Mucosa of descending colon (tissue), 3 donors: Measurements from ENCODE around the gene DLGAP1. TPM values are rescaled to one million over a fixed set of nuclear protein-coding genes. Genes with fewer than 3 reads are reported as not detected.

Experiments used
- ATAC-seq: fragments of 200-7000 bp; cut with Tn5 transposase; one replicate; pipeline ENCODE4 v1.9.1; 2020; ENCODE audit warnings: mild to moderate bottlenecking, moderate library complexity
- DNase-seq, 3 donors: peaks; one replicate each; pipeline ENCODE4 v3.0.0-alpha.2; 2020
- H3K36me3 ChIP-seq: fragments of 200-600 bp; one replicate; pipeline ENCODE4 v1.8.0; 2021; ENCODE audit warnings: low read depth, mild to moderate bottlenecking
- H3K4me1 ChIP-seq: fragments of 200-600 bp; one replicate; pipeline ENCODE4 v1.8.0; 2021; ENCODE audit warnings: low read depth, mild to moderate bottlenecking
- H3K4me3 ChIP-seq: fragments of 200-600 bp; one replicate; pipeline ENCODE4 v1.8.0; 2021; ENCODE audit warnings: mild to moderate bottlenecking
- H3K9me3 ChIP-seq: fragments of 200-600 bp; one replicate; pipeline ENCODE4 v1.8.0; 2021; ENCODE audit warnings: mild to moderate bottlenecking
- CTCF ChIP-seq: fragments of 200-600 bp; IDR thresholded peaks from one replicate; pipeline ENCODE4 v1.8.0; 2022; ENCODE audit warnings: antibody characterized with exemption, mild to moderate bottlenecking
- intact Hi-C, 2 donors: fragments of 100-400 bp; cut with DNase I in 1 of 2; cut with micrococcal nuclease in 1 of 2; formaldehyde crosslinking; loops; one replicate each; pipeline versions ENCODE4 v1.11.0 to v1.11.1; 2022; cut with DNase I, micrococcal nuclease
- total RNA-seq, 3 donors: library from RNA; stranded (reverse); fragmentation: NEBNext Ultra II Directional in 2 of 3; extraction: Animal tissue kit (Norgen Biotek cat#: 25700) in 2 of 3; gene quantifications; one replicate each; pipeline versions ENCODE4 v1.2.1 to v1.2.4, GENCODE V29; 2021 to 2023
- donor health status: DM: no; HTN: no; CAD: no; lungs with moderate emphysema.
- donor health status: DM: no; HTN: no; CAD: no.
- donor health status: DM: no; HTN: yes; CAD: no.

DLGAP1 gene
- total RNA-seq, 3 donors from 2014 or later: 0.46 to 6.8 (median 4.1) TPM

- Histone ChIP-seq H3K4me3 (no peak overlapping the region), H3K36me3 (no peaks in the 10 kb centered on the region), H3K9me3 (no peaks in the 10 kb centered on the region), H3K4me1 (peaks cover 17% of the 10 kb centered on the region)
- ATAC-seq (peak; percentile 75), DNase-seq (peak in 1 of 3 donors; percentile 32)
- TF ChIP-seq CTCF: no peak
- intact Hi-C loops: no loop called here
Observed at GRCh38 chr18:3726238-3726951, 728.7 kb downstream of the DLGAP1 start.

GRCh38 chr18:3725115-3725514, 730.0 kb downstream of the DLGAP1 start:
- no peaks in the 10 kb centered on the region for H3K36me3 ChIP-seq
- intact Hi-C loops: no loop called here
- peaks cover 18% of the 10 kb centered on the region for H3K4me1 ChIP-seq
- no peak for TF ChIP-seq CTCF
- no peaks in the 10 kb centered on the region for H3K9me3 ChIP-seq
- no peak overlapping the region for H3K4me3 ChIP-seq
- no peak for ATAC-seq
- DNase-seq: no peak

GRCh38 chr18:3723554-3723953, 731.6 kb downstream of the DLGAP1 start:
- ATAC-seq (no peak), DNase-seq (no peak)
- Histone ChIP-seq H3K9me3 (no peaks in the 10 kb centered on the region), H3K4me1 (peaks cover 18% of the 10 kb centered on the region), H3K4me3 (no peak overlapping the region), H3K36me3 (no peaks in the 10 kb centered on the region)
- intact Hi-C loops: no loop called here
- TF ChIP-seq CTCF: no peak

GRCh38 chr18:3722649-3723433, 732.3 kb downstream of the DLGAP1 start:
- peaks cover 18% of the 10 kb centered on the region for H3K4me1 ChIP-seq
- no peaks in the 10 kb centered on the region for H3K36me3 ChIP-seq
- intact Hi-C loops: no loop called here
- TF ChIP-seq CTCF: no peak
- ATAC-seq: peak; percentile 25
- DNase-seq: no peak
- no peaks in the 10 kb centered on the region for H3K9me3 ChIP-seq
- H3K4me3 ChIP-seq: no peak overlapping the region

- Histone ChIP-seq H3K4me1 (peaks cover 18% of the 10 kb centered on the region), H3K36me3 (no peaks in the 10 kb centered on the region), H3K4me3 (no peak overlapping the region), H3K9me3 (no peaks in the 10 kb centered on the region)
- no peak for TF ChIP-seq CTCF
- no peak for DNase-seq
- intact Hi-C loops: no loop called here
- peak; percentile 34 for ATAC-seq
Observed at GRCh38 chr18:3721771-3722648, 733.1 kb downstream of the DLGAP1 start.
